Measurements from ENCODE around the gene CPXM1.

CPXM1 gene

GRCh38 chr20:2762578-2763131, 37.8 kb downstream of the CPXM1 start:
- DNase-seq, result no peak

- no peak for DNase-seq
These were observed 38.5 kb downstream of the CPXM1 start for GRCh38 chr20:2761885-2762284.

GRCh38 chr20:2760952-2761305, 39.5 kb downstream of the CPXM1 start:
- no peak for DNase-seq

- DNase-seq, result no peak
These were observed 40.0 kb downstream of the CPXM1 start for GRCh38 chr20:2760297-2760951.

- no peak for DNase-seq
These were observed 40.7 kb downstream of the CPXM1 start for GRCh38 chr20:2759603-2760296.

GRCh38 chr20:2759143-2759542, 41.3 kb downstream of the CPXM1 start:
- no peak for DNase-seq

GRCh38 chr20:2757969-2758368, 42.5 kb downstream of the CPXM1 start:
- no peak for DNase-seq

GRCh38 chr20:2757001-2757400, 43.4 kb downstream of the CPXM1 start:
- DNase-seq, result no peak

GRCh38 chr20:2756056-2756611, 44.3 kb downstream of the CPXM1 start:
- no peak for DNase-seq

- DNase-seq, result no peak
These were observed 44.9 kb downstream of the CPXM1 start for GRCh38 chr20:2755451-2756055.

GRCh38 chr20:2754424-2754823, 46.0 kb downstream of the CPXM1 start:
- no peak for DNase-seq

GRCh38 chr20:2753461-2754040, 46.9 kb downstream of the CPXM1 start:
- no peak for DNase-seq

- DNase-seq, result peak in 2 of 4 experiments; percentile 20 to 38
These were observed 47.6 kb downstream of the CPXM1 start for GRCh38 chr20:2752567-2753460.

GRCh38 chr20:2751878-2752566, 48.4 kb downstream of the CPXM1 start:
- DNase-seq, result peak in 2 of 4 experiments; percentile 16 to 55

- no peak for DNase-seq
These were observed 49.0 kb downstream of the CPXM1 start for GRCh38 chr20:2751347-2751877.

- DNase-seq, result no peak
These were observed 49.8 kb downstream of the CPXM1 start for GRCh38 chr20:2750491-2751251.

GRCh38 chr20:2749951-2750490, 50.4 kb downstream of the CPXM1 start:
- no peak for DNase-seq

- no peak for DNase-seq
These were observed 51.0 kb downstream of the CPXM1 start for GRCh38 chr20:2749343-2749950.

- DNase-seq, result no peak
These were observed 51.7 kb downstream of the CPXM1 start for GRCh38 chr20:2748551-2749342.
